GM12892 (cell line): ENCODE measurements around the gene POLR2L.

Experiments
- POLR2A ChIP-seq: IDR thresholded peaks from 2 replicates; pipeline ENCODE4 v1.6.1; 2011; ENCODE audit warnings: low read depth, low read length, control low read depth
- POLR2AphosphoS5 ChIP-seq: IDR thresholded peaks from 2 replicates; pipeline ENCODE4 v1.6.1; 2011; ENCODE audit warnings: low read depth, low read length, control low read depth

GRCh38 chr11:804599-804964 is 37.7 kb downstream of the POLR2L start:
- no peak for TF ChIP-seq POLR2AphosphoS5
- no peak for TF ChIP-seq POLR2A
